HG03354 (cell line): ENCODE results near the gene HECTD1.
"Not testable (repeated sequence)": the region's sequence is repeated elsewhere in the genome, so short reads cannot be mapped to it uniquely, and the experiment has no call there.

Source experiments
- ATAC-seq: cut with Tn5 transposase; IDR thresholded peaks from one replicate; pipeline ENCODE4 v1.9.1; 2021; ENCODE audit warnings: mild to moderate bottlenecking; ENCODE audit not compliant: unreplicated experiment, poor library complexity, severe bottlenecking

Gene HECTD1

DNA sequence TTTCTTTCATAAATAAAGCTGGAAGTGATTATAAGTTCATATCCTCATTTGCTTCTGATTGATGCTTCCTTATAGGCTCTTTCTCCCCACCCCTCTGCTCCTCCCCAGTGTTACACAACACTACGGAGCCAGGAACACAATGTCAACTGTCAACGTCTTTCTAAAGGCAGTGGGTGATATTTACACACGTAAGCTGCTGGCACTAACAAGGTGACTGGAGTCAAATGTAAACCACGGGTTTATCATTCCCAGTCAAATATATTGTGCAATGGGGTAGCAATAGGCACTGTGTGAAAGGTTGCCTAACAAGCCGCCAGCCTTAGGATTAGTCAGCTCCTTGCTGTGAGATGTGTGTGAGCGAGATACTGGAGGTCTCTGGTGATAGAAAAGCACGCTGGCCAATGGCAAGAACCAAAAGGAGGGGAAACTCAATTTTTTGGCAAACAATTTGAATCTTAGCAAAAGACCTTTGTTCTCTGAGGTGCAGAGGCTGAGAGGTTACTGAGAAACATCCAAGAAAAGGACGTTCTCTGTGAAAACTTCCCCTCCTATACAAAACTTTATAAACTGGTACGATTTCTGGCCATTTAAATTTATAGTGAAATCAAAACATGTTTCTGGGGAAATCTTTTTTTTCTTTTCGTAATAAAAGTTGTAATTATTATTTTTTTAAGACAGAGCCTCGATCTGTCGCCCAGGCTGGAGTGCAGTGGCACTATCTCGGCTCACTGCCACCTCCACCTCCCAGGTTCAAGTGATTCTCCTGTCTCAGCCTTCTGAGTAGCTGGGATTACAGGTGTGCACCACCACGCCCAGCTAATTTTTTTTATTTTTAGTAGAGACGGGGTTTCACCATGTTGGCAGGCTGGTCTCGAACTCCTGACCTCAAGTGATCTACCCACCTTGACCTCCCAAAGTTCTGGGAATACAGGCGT, 22.3 kb upstream of the HECTD1 start:
- ATAC-seq: no peak

DNA sequence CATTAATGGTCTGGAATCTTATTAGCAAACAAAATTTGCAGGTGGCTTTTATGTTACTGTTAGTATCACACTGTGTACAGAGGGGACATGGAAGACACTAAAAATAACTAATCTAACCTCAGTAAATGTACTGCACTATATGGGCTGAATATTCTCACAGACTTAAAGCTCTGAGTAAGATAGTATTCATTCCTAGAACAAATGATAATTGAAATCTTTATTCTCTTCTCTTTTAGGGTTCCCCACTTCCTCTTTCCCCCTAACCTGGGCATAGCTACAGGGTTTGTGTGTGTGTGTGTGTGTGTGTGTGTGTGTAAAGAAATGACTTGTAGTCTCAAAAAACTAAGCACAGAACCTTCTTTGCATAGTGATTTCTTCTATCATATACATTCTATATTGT, 21.4 kb upstream of the HECTD1 start:
- ATAC-seq: peak; percentile 91

DNA sequence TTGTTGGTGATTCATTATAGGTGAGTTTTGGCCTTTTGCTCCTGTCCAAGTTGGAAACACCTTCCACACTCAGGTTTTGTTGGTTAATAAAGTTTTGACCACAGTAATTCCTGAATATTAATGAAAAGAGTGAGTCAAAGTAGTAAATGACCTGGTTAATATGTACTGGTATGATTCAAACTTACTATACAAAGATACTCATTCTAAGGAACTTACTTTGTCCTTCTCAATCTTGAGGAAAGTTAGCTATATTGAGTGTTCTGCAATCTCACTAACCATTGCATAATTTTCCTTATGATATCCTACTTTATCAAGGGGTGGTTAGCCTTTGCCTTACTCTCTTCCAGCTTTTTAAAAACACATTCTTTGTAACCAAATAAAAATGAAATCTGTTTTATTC, 20.9 kb upstream of the HECTD1 start:
- ATAC-seq: peak; percentile 49

DNA sequence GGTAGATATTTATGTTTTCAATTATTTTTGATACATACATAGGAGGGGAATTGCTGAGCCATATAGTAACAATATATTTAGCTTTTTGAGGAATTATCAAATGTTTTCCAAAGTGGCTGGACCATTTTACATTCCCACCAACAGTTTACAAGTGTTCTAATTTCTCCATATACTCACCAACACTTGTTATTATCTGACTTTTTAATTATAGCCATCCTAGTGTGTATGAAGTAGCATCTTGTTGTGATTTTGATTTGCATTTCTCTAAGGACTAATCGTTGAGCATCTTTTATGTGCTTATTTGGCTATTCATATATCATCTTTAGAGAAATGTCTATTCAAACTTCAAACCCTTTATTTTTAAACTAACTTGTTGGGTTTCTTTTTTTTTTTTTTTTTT, 17.2 kb upstream of the HECTD1 start:
- ATAC-seq: no peak

DNA sequence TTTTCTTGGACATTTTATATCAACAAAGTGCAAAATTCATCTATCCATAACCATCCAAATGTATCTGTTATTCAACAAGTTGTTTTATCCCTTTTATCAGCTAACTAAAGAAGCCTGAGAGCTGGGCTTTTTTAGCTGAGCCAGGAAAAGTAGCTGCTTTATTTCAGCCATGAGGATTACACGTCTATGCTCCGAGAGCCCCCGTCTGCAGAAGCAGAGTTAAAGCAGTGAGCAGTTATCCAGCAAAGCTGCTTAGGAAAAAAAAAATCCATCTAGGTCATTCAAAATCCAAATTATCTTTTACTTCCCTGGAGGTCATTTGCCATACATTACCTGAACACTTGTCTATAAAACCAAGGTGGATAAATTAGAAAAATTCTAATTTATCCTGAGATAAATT, 15.7 kb upstream of the HECTD1 start:
- no peak for ATAC-seq

DNA sequence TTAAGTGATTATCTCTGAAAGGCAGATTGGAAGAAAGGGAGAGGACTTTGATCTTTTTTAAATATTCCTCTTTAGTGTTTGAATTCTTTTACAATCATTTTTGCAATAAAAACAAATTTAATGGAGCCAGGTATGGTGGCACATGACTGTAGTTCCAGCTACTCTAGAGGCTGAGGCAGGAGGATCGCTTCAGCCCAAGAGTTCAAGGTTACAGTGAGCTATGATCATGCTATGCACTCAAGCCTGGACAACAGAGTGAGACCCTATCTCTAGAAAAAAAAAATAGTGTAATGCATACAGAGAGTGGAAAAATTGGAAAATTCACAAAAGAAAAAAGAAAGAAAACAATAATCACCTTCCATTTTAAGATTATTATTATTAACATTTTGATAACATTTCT, 15.2 kb upstream of the HECTD1 start:
- ATAC-seq: no peak

DNA sequence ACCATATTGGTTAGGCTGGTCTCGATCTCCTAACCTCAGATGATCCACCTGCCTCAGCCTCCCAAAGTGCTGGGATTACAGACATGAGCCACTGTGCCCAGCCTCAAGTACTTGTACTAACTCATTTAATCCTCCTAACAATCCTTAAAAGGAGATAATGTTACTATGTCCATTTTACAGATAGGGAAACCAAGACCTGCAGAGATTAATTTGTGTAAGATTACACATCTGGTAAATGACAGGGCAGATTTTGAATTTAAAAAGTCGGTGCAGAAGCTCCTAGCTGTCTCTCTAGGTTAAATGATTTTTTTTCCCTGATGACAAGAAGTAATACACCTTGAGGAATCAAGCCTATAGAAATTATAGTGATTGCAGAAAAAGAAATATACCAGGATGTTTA, 13.7 kb upstream of the HECTD1 start:
- no peak for ATAC-seq

DNA sequence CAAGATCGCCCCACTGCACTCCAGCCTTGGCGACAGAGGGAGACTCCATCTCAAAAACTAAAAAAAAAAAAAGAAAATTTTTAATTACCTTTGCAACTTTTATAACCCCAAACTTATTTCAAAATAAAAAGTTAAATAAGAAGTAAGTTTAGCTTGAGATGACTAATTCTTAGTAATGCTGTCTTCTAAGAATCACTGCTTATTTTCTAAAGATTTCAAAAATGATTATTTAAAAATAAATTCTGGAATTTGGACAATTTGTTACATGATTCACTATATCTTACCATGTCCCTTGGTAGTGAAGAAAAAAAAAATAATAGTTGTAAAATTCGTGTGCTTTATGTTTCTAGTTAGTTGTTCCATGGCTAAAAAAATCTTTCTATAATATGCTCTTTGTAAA, 11.6 kb upstream of the HECTD1 start:
- no peak for ATAC-seq

DNA sequence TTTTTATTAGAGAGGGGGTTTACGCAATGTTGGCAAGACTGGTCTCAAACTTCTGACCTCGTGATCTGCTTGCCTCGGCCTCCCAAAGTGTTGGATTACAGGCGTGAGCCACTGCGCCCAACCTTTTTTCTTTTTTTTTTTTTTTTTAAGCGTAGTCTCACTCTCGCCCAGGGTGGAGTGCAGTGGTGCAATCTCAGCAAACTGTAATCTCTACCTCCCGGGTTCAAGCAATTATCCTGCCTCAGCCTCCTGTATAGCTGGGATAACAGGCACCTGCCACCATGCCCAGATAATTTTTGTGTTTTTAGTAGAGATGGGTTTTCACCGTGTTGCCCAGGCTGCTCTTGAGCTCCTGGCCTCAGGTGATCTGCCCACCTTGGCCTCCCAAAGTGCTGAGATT, 8.8 kb upstream of the HECTD1 start:
- ATAC-seq: no peak

DNA sequence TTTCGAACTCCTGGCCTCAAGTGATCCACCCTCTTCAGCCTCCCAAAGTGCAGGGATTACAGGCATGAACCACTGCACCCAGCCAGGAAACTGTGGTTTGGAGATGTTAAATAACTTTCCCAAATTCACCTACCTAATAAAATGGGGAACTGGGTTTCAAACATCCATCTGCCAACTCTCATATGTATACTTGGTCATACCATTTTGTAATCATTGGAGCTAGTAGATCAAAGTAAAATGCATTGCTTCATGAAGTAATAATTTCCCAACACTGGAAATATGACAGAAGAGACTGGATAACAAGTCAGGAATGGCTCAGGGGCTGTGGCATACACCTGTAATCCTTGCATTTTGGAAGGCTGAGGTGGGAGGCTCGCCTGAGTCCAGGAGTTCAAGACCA, 5.3 kb upstream of the HECTD1 start:
- no peak for ATAC-seq

DNA sequence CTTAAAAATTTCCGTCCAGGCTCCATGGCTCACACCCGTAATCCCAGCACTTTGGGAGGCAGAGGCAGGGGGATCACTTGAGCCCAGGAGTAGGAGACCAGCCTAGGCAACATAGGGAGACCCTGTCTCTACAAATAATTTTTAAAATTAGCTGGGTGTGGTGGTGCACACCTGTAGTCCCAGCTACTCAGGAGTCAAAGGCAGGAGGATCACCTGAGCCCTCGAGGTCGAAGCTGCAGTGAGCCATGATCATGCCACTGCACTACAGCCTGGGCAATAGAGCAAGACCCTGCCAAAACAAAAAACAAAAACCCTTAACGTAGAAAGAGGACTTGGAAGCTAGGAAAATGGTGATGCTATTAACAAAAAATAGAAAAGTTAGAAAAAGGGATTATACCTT, 2.0 kb upstream of the HECTD1 start:
- no peak for ATAC-seq

DNA sequence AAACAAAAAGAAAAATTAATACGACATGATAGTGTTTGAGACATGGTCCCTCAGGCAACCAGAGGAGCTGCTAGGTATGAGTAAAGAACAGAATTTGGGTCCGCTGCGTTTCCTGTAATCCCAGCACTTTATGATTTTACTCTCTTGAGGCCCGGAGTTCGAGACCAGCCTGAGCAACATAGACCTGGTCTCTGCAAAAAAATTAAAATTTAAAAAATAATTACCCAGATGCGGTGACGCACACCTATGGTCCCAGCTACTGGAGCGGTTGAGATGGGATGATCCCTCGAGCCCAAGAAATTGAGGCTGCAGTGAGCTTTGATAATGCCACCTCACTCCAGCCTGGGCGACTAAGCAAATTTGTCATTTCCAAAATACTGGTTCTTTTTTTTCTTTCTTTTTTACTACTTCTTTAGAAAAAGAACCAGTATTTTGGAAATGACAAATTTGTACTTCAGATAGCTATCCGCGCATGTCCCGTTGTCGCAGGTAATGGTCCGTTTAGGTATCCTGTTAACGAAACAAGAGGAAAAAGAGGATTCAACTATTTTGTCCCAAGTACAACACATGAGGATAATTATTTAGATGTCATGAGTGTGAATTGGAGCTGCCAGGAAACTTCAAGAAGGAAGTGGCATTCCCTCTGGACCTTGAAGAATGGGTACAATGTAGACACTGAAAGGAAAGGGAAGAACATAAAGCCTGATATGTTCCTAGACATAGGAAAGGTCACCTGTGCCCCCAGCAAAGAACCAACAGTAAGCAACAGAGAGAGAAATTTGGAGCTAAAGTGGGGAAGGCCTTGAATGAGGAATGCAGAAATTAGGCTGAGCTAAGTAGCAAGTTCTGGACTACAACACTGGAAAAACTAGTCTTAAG, 1.2 kb upstream of the HECTD1 start:
- no peak for ATAC-seq

DNA sequence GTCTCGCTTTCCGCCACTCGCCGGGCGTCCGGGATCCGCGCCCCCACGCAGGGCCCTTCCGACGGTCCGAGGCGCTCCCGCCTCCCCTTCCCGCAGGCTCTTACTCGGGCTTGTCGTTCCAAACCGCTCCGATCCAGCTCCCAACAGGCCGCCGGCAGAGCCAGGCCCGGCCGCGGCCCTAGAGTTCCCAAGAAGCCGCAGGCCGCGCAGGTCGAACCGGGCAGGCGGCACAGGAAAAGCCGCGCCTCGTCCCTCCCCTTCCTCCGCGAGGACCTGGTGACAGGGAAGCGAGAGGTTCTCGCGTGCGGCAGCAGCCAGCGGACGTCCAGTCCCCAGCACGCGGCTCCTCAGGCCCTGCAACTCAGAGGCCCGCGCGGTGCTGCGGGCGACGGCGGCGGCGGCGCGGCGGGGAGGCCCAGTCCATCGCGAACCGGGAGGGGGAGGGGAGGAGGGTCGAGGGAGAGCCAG, 272 bp downstream of the HECTD1 start:
- ATAC-seq: peak; percentile 40

DNA sequence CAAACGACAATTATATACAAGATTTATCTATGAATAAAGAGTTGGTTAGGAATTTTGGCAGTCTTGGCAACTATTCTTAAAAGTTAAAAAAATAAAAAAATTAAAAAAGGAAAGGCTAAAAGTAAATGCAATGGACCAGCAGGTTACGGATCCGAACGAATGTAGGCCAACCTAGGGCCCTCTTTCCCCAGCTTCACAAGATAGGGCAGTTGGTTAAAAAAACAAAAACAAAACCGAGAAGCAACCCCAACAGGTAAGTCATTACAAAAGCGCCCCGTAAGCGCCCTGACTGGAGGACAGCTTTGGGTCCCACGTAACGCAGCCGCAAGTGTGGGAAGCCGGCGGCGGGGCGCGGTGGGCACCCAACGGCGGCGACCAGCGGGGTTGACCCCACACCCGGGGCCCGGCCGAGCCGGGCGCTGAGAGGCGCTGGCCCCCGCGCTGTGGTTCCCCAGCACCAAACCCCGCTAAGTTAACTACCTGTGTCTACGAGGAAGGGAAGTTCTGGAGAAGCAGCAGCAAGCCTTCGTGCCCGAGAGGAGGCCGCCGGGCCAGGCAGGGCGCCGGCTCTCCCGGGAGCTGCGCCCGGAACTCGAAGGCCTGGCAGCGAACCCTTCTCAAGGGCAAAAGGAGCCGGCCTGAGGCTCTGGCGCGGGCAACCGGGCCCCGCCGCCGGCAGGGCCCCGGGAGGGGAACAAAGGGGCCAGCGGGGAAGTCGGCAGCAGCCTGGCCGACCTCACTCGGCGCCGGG, 882 bp downstream of the HECTD1 start:
- peak; percentile 21 for ATAC-seq

DNA sequence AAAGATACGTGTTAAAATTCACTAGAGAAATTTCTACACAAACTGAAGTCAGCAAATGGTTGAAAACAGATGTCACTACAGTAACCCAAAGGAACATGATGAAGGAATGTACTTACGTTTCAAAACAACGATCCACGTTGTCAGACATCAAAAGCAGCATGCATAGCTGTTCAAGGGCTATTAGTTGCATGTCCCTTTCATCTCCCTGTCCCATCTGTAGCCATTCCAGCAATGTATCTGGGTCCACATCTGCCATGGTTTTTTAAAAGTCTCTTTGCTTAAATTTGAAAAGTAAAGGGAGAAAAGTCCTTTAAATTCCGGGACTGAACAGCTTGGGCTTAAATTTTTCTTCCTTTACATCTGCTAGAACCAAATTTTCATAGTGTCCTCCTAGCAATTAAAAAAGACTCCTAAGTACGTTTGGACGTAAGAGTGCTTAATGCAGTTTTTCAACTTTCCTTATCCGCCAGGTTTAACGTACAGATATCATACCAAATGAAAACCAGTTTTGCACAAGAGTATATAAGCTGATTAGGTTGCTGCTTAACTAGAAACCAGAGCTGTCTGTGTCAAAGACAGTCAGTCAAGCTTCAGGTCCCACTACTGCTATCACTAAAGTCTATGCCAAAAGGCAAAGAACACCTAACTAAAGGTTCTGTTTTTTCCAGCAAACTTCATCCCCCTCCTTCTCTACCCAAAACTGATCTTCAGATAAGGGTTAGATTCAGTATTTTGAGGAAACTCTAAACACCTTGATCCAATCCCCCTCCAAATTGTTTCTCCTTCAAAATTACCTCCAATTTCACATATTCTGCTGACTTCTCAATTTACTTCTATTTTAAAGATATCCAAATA, 1.7 kb downstream of the HECTD1 start:
- no peak for ATAC-seq

DNA sequence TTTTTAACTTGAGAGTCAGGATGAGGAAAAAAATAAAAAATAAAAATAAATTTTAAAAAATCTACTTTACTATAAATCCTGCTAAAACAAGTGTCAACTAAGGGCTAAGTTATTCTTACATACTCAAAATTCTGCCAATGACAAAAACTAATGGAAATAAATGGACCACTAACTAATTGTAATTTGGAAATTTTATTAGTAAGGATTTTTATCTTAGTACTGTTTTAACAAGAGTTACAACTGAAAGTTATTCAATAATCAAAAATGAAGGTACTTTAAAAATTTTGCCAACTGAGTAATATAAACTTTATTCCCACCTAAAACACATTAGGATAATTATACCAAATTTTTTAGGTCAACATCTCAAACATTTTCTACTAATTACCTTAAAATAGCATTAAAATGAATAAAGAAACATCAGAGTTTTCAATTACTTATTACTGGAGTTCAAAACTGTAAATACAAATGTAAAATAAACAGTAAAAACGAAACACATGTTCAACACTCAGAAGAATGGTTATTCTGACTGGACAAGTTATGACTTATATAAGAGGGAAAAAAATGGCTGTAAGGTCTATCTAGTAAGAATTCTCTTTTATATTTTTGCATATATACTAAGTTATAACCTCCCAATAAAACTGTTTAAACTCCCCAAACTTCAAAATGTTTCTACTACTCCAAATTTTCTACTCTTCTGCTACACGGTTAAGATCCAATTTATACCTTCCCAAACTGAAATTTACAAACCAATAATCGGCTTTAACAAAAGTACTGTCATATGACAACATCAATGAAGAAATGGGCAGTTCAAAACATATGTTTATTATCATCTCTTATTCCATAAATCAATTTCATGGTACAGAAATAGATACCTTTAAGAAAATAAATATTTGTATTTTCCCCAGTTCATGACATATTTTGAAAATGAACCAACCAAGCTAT, 2.7 kb downstream of the HECTD1 start:
- no peak for ATAC-seq

DNA sequence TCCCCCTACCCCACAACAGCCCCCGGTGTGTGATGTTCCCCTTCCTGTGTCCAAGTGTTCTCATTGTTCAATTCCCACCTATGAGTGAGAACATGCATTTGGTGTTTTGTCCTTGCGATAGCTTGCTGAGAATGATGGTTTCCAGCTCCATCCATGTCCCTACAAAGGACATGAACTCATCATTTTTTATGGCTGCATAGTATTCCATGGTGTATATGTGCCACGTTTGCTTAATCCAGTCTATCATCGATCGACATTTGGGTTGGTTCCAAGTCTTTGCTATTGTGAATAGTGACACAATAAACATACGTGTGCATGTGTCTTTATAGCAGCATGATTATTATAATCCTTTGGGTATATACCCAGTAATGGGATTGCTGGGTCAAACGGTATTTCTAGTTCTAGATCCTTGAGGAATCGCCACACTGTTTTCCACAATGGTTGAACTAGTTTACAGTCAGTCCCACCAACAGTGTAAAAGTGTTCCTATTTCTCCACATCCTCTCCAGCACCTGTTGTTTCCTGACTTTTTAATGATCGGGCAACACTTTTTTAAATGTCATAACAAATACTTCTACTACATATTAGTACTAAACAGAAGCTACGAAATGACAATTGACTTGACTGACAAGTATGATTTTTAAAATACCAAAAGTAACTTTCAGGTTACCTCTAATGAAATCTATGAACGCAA, 3.5 kb downstream of the HECTD1 start:
- ATAC-seq: not testable (repeated sequence)

DNA sequence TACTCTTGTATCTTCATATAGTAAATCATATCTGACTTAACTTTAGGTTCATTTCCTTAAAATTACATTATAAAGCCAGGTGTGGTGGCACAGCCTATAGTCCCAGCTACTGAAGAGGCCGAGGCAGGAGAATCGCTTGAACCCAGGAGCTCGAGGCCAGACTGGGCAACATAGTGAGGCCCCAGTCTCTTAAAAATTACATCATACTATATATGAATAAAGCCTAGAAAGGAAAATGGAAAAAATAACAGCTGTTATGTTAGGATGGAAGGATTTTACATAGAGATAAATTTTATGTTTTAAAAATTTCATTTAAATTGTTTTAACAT, 4.2 kb downstream of the HECTD1 start:
- no peak for ATAC-seq
